A673 (cell line): ENCODE results near the gene HMGB1. TPM values are rescaled to one million over a fixed set of nuclear protein-coding genes. Genes with fewer than 3 reads are reported as not detected.

ENCODE experiments used
- Bru-seq: library from RNA; stranded (reverse); fragments of 400-500 nt; gene quantifications from one replicate; lab custom pipeline; 2021; lab: Mats Ljungman, UMichigan
- BruChase-seq, 2 experiments: library from RNA; stranded (reverse); fragments of 400-500 nt; gene quantifications; one replicate each; lab custom pipeline; 2021; lab: Mats Ljungman, UMichigan
- BruUV-seq: library from RNA; stranded (reverse); fragments of 400-500 nt; replicated peaks from 2 replicates; lab custom pipeline; 2021; lab: Mats Ljungman, UMichigan
- CTCF ChIA-PET: fragments of 300-600 bp; sonication (Branson Sonifier 250); formaldehyde crosslinking; loops from one replicate; lab custom pipeline; 2022; ENCODE audit warnings: antibody characterized with exemption; lab: Charles Lee
- POLR2A ChIA-PET: fragments of 300-600 bp; sonication (Branson Sonifier 250); formaldehyde crosslinking; loops from one replicate; lab custom pipeline; 2022; ENCODE audit warnings: antibody characterized with exemption; ENCODE audit not compliant: low non-redundant PET; lab: Charles Lee
- DNase-seq: peaks from one replicate; pipeline ENCODE4 v3.0.0-alpha.2; 2015; ENCODE audit warnings: low spot score
- H3K27ac ChIP-seq: fragments of 200-600 bp; sonication (generic); 2 replicates; pipeline ENCODE4 v1.5.1; 2016; ENCODE audit warnings: mixed run types, low read depth, mild to moderate bottlenecking, mixed read lengths, antibody characterized with exemption, low read length; ENCODE audit not compliant: poor library complexity, severe bottlenecking
- H3K27me3 ChIP-seq: fragments of 200-600 bp; sonication (generic); replicated peaks from 2 replicates; pipeline ENCODE4 v1.6.1; 2017; ENCODE audit warnings: mixed run types, low read depth, mild to moderate bottlenecking, mixed read lengths, antibody characterized with exemption, low read length; ENCODE audit not compliant: insufficient read depth, poor library complexity
- H3K36me3 ChIP-seq: fragments of 200-600 bp; sonication (generic); 2 replicates; pipeline ENCODE4 v1.6.1; 2016; ENCODE audit warnings: mixed run types, mild to moderate bottlenecking, mixed read lengths, antibody characterized with exemption, low read length; ENCODE audit not compliant: insufficient read depth, poor library complexity, severe bottlenecking
- H3K4me1 ChIP-seq: fragments of 200-600 bp; sonication (generic); 2 replicates; pipeline ENCODE4 v1.6.1; 2017; ENCODE audit warnings: mixed run types, mild to moderate bottlenecking, mixed read lengths, antibody characterized with exemption, low read length; ENCODE audit not compliant: insufficient read depth, poor library complexity, severe bottlenecking
- H3K4me3 ChIP-seq: fragments of 200-600 bp; sonication (generic); 2 replicates; pipeline ENCODE4 v1.5.1; 2016; ENCODE audit warnings: low read depth, mixed run types, mild to moderate bottlenecking, mixed read lengths, low read length; ENCODE audit not compliant: poor library complexity, severe bottlenecking
- H3K9me3 ChIP-seq: fragments of 200-600 bp; sonication (generic); 2 replicates; pipeline ENCODE4 v1.6.1; 2016; ENCODE audit warnings: mixed run types, low read depth, mild to moderate bottlenecking, mixed read lengths, antibody characterized with exemption, low read length; ENCODE audit not compliant: poor library complexity, severe bottlenecking
- EZH2 ChIP-seq: fragments of 200-600 bp; sonication (generic); IDR thresholded peaks from 2 replicates; pipeline ENCODE4 v1.6.1; 2017; ENCODE audit warnings: borderline replicate concordance, low read depth, mild to moderate bottlenecking, mixed read lengths, antibody characterized with exemption, low read length; ENCODE audit not compliant: poor library complexity, severe bottlenecking
- intact Hi-C: fragments of 100-400 bp; cut with micrococcal nuclease; formaldehyde crosslinking; loops from one replicate; pipeline ENCODE4 v1.10.0; 2022; ENCODE audit not compliant: unreplicated experiment
- long read RNA-seq: library from polyadenylated mRNA; stranded (forward); transcript quantifications from one replicate; pipeline ENCODE4 v2.0.0, GENCODE V29; 2022
- total RNA-seq: library from RNA; stranded (reverse); gene quantifications from 2 replicates; pipeline ENCODE4 v1.2.3, GENCODE V29; 2021
- TF ChIP-seq, protein P1 (sequence below): fragments of 300-800, 200-600 bp; sonication (generic); conservative IDR thresholded peaks from 2 replicates; pipeline ENCODE4 v1.5.1; 2017; ENCODE audit warnings: low read depth, mild to moderate bottlenecking, antibody characterized with exemption, low read length, moderate library complexity, mixed read lengths

The HMGB1 gene
- total RNA-seq (1,533 and 1,602 TPM in 2 replicates), Bru-seq, nascent RNA (percentile 88 among the genes with signal in this experiment), BruChase-seq, experiment 1, labeled RNA remaining after a 2-hour chase (percentile 92 among the genes with signal in this experiment), BruChase-seq, experiment 2, labeled RNA remaining after a 6-hour chase (percentile 97 among the genes with signal in this experiment)
- long read RNA-seq, full-length matches to known transcripts = 4,144 of 4,517 reads
- long read RNA-seq, partial matches to known transcripts = 167 of 4,517 reads
- long read RNA-seq, other reads (novel, unspliced or antisense) = 206 of 4,517 reads

DNA sequence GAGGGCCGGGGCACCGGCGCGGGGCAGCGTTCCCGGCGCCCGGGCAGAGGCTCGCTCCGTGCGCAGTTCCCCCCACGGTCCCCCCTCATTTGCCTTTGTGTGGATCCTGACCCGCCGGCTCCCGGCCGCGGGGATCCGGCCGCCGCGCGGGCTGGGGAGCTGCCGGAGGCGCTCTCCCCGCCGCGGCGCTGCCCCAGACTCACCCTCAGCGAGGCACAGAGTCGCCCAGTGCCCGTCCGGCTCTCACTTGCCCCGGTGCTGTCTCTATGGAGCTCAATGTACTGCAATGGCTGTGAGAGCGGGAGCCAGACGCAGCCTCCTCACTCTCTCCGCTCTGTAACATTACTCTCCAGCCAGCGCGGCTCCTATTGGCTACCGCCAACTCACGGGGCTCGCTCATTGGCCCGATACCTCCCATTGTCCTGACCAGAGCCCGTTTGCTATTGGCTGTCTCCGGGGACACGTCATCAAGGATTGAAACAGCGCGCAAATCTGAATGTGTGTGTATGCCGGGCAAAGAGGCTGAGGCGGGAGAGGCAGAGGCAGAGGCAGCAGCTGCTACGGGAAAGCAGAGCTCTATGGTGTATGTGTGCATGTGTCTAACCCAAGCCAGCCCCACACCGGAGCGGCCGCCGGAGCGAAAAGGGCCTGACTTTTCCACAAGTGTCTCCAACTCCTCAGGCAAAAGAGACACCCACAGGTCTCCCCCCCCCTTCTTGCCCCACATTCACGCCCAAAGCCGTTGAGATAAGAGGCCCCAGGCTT, at the start of gene HMGB1:
TSS of gene HMGB1 (minus strand) at position 344 of the 765 bp plus-strand sequence. CDS start 2,256 bp downstream, outside the sequence.
- Histone ChIP-seq H3K4me1 (peaks cover 32% of the 10 kb centered on the region), H3K4me3 (peak within 1 kb of the TSS; percentile 82), H3K27me3 (no peaks in the 10 kb centered on the region), H3K36me3 (peaks cover 27% of the 10 kb centered on the region), H3K9me3 (no peaks in the 10 kb centered on the region), H3K27ac (peak within 1 kb of the TSS; percentile 100)
- TF ChIP-seq EZH2 = no peak
- TF ChIP-seq, protein P1, sequence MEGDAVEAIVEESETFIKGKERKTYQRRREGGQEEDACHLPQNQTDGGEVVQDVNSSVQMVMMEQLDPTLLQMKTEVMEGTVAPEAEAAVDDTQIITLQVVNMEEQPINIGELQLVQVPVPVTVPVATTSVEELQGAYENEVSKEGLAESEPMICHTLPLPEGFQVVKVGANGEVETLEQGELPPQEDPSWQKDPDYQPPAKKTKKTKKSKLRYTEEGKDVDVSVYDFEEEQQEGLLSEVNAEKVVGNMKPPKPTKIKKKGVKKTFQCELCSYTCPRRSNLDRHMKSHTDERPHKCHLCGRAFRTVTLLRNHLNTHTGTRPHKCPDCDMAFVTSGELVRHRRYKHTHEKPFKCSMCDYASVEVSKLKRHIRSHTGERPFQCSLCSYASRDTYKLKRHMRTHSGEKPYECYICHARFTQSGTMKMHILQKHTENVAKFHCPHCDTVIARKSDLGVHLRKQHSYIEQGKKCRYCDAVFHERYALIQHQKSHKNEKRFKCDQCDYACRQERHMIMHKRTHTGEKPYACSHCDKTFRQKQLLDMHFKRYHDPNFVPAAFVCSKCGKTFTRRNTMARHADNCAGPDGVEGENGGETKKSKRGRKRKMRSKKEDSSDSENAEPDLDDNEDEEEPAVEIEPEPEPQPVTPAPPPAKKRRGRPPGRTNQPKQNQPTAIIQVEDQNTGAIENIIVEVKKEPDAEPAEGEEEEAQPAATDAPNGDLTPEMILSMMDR = no peak
- CTCF ChIA-PET = no interaction called here
- intact Hi-C loops = loop anchor here (1.0 to 5.0 kb wide), 3 partner anchors 107 to 337 kb away; partner anchors contain the start of gene USPL1
- POLR2A ChIA-PET = interaction anchor here (0.6 to 1.3 kb wide), 4 partner anchors 22 to 516 kb away, joined by 3 to 7 read pairs (median 5); partner anchors contain the start of gene UBE2L5
- DNase-seq = peak; percentile 100
- no TSS peak for BruUV-seq

DNA sequence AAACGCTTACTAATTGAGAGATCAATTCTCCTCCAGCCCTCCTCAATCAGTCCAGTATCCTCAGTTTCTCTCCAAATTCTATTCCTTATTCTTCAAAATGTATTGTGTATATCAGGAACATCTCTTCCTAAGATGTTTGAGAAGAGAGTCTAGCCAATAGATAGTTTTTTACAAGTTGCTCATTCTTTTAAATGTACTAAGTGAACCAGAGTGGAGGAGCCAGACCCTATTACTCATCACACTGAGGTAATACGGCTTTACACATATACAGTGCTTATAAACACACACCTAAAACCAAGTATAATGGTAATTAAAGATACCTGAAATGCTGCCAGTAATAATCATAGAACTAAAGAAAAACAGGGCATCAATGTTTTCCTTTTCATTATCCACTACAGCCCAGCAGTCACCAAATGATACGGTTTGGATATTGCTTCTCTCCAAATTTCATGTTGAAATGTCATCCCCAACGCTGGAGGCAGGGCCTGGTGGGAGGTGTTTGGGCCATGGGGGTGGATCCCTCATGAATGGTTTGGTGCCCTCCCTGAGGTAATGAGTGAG, 45.2 kb upstream of the HMGB1 start:
- POLR2A ChIA-PET = no interaction called here
- no peak overlapping the region for H3K4me3 ChIP-seq
- no peak for DNase-seq
- H3K27ac ChIP-seq = no peak overlapping the region
- no peak for TF ChIP-seq EZH2
- TF ChIP-seq, protein P1 = no peak
- no peaks in the 10 kb centered on the region for H3K27me3 ChIP-seq
- H3K9me3 ChIP-seq = no peaks in the 10 kb centered on the region
- BruUV-seq = no TSS peak
- no peaks in the 10 kb centered on the region for H3K36me3 ChIP-seq
- H3K4me1 ChIP-seq = peaks cover 14% of the 10 kb centered on the region
- CTCF ChIA-PET = no interaction called here
- intact Hi-C loops = no loop called here

DNA sequence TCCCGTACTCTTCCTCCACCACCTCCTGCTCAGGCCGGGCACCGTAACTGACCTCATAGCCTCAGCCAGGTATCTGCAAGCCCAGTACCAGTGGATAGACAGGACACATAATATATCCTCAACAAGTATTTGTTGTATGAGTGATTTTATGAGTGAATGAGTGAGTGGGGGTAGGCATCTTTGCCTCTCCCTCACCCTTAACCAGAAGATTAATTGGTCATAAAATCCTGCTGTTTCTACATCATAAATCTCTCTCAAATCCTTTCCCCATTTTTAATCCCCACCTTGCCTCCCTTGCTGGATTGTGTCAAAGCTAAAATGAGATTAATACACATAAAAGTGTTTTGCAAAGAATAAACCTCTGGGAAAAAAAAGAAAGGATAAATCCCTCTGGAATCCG, 44.4 kb upstream of the HMGB1 start:
- Histone ChIP-seq H3K4me1 (peaks cover 14% of the 10 kb centered on the region), H3K4me3 (no peak overlapping the region), H3K27ac (no peak overlapping the region), H3K9me3 (no peaks in the 10 kb centered on the region), H3K27me3 (no peaks in the 10 kb centered on the region), H3K36me3 (no peaks in the 10 kb centered on the region)
- POLR2A ChIA-PET = no interaction called here
- intact Hi-C loops = no loop called here
- TF ChIP-seq EZH2 = no peak
- TF ChIP-seq, protein P1 = no peak
- no TSS peak for BruUV-seq
- CTCF ChIA-PET = no interaction called here
- DNase-seq = peak; percentile 54
